Heart left ventricle (tissue), 16 donors: ENCODE data around the gene TBC1D21. TPM values are rescaled to one million over a fixed set of nuclear protein-coding genes. Genes with fewer than 3 reads are reported as not detected.
A peak's percentile ranks its signal among the peaks of the same experiment; 100 is the strongest.

Source experiments
- ATAC-seq, 4 donors: fragments of 200-7000 bp; cut with Tn5 transposase; one replicate each; pipeline ENCODE4 v1.9.1; 2020 to 2022; ENCODE audit warnings: moderate library complexity in 4 of 4, mild to moderate bottlenecking in 3 of 4, moderate number of reproducible peaks in 1 of 4
- DNase-seq, 5 donors: peaks; one replicate each; pipeline ENCODE4 v3.0.0-alpha.2; 2020
- H3K27ac ChIP-seq, 12 donors: fragments of 200-600 bp; sonication (generic) in 4 of 12; one replicate each; pipeline versions ENCODE4 v1.5.0 to v1.8.0; 2016 to 2022; ENCODE audit warnings: mild to moderate bottlenecking in 2 of 12
- H3K27me3 ChIP-seq, 9 donors: fragments of 200-600 bp; sonication (generic) in 2 of 9; one replicate each; pipeline versions ENCODE4 v1.5.1 to v1.8.0; 2016 to 2022; ENCODE audit warnings: mild to moderate bottlenecking in 3 of 9
- H3K36me3 ChIP-seq, 9 donors: fragments of 200-600 bp; sonication (generic) in 2 of 9; one replicate each; pipeline versions ENCODE4 v1.5.0 to v1.8.0; 2018 to 2022; ENCODE audit warnings: mild to moderate bottlenecking in 2 of 9
- H3K4me1 ChIP-seq, 12 donors: fragments of 200-600 bp; sonication (generic) in 4 of 12; one replicate each; pipeline versions ENCODE4 v1.5.0 to v1.8.0; 2016 to 2022; ENCODE audit warnings: mild to moderate bottlenecking in 3 of 12
- H3K4me3 ChIP-seq, 12 donors: fragments of 200-600 bp; sonication (generic) in 4 of 12; one replicate each; pipeline versions ENCODE4 v1.5.0 to v1.8.0; 2017 to 2022; ENCODE audit warnings: mild to moderate bottlenecking in 9 of 12, moderate library complexity in 4 of 12
- H3K9me3 ChIP-seq, 12 donors: fragments of 200-600 bp; sonication (generic) in 4 of 12; one replicate each; pipeline versions ENCODE4 v1.5.0 to v1.8.0; 2016 to 2022; ENCODE audit warnings: mild to moderate bottlenecking in 1 of 12
- CTCF ChIP-seq, 12 donors: fragments of 200-600 bp; sonication (generic) in 4 of 12; IDR thresholded peaks; one replicate each; pipeline versions ENCODE4 v1.5.0 to v1.8.0; 2018 to 2022; ENCODE audit warnings: antibody characterized with exemption in 12 of 12, mild to moderate bottlenecking in 5 of 12
- POLR2A ChIP-seq, 2 donors: fragments of 450-650 bp; IDR thresholded peaks; one replicate each; pipeline ENCODE4 v1.6.1; 2017; ENCODE audit warnings: antibody characterized with exemption in 2 of 2, mild to moderate bottlenecking in 2 of 2, moderate library complexity in 2 of 2
- WGBS, 4 donors: extraction: QIAGEN DNeasy Blood & Tissue Kit in 2 of 4; methylation state at CpG; one replicate each; pipeline versions ENCODE4 v1.1.5 to v1.1.7; 2013 to 2018; 5-methylcytosine and 5-hydroxymethylcytosine counted together
- intact Hi-C, 10 donors: fragments of 100-400 bp; cut with DNase I; formaldehyde crosslinking; loops; one replicate each; pipeline versions ENCODE4 v1.11.1 to v1.14.2; 2022
- polyA plus RNA-seq, 2 donors: library from polyadenylated mRNA; stranded (reverse); fragments of 200-250 nt; gene quantifications; one replicate each; pipeline ENCODE4 v1.2.3, GENCODE V29; 2013
- total RNA-seq, 9 donors: library from RNA; depleted of rRNA in 2 of 9; stranded (reverse); fragments of >200 nt in 2 of 9; fragmentation: NEBNext Ultra II Directional in 3 of 9; extraction: Animal tissue kit (Norgen Biotek cat#: 25700) in 3 of 9; gene quantifications; one replicate each; pipeline versions ENCODE4 v1.1.0 to v1.2.4, GENCODE V29; 2016 to 2023
- donor health status: ischemic (EF 13 %, LVEDD 7.1; RV severe dilation, severe dysfunction).
- donor health status: healthy with polysubstance abuse.
- donor health status: DM: no; HTN: yes; CAD: no.
- donor health status: DM: no; HTN: no; CAD: no.
- donor health status: ischemic (EF 25% LVEDD 6.9; RV normal size, moderate dysfunction).
- donor health status: ischemic (EF 25% LVEDD 5.7; RV mildly dilated, moderate dysfunction).
- donor health status: healthy.
- donor health status: DM: yes; HTN: yes; CAD: no.
- donor health status: ischemic (EF 35%, LVEDD 5.7; RV mildly dilated, moderate dysfunction).
- donor health status: nonischemic (EF 11% LVEDD 7.7; RV severe dilation, severe dysfunction).
- donor health status: DM: yes; HTN: yes; CAD: no.
- donor health status: PGD.
- donor health status: ischemic (EF 29% LVEDD 5.4; RV normal size, mild dysfunction).
- donor health status: nonischemic (EF 23%, LVEDD 6.1; RV moderate dilation, normal function).

The TBC1D21 gene
- total and polyA plus RNA-seq, 11 donors = not detected

- intact Hi-C loops = no loop called here
- ATAC-seq = peak; percentile 24 to 64 (median 57)
- peak within 1 kb of the TSS; percentile 56 to 88 (median 66) for H3K4me3 ChIP-seq
- H3K27me3 ChIP-seq = peaks cover 0 to 19% (median 0%) of the 10 kb centered on the region in 9 donors
- H3K36me3 ChIP-seq = no peaks in the 10 kb centered on the region
- no peaks in the 10 kb centered on the region for H3K9me3 ChIP-seq
- H3K27ac ChIP-seq = peak within 1 kb of the TSS; percentile 79 to 97 (median 92)
- 1 to 6% (median 5%) methylated on average over 25 to 47 of the region's 47 CpGs for WGBS, 4 donors
- peak; percentile 78 to 89 (median 88) for DNase-seq
- TF ChIP-seq CTCF (IDR thresholded peaks at IDR 0.05) = no peak
- TF ChIP-seq POLR2A (IDR thresholded peaks at IDR 0.05) = peak in 1 of 2 donors; percentile 80
- H3K4me1 ChIP-seq = peaks cover 29 to 93% (median 73%) of the 10 kb centered on the region in 12 donors
These were observed 53.0 kb downstream of the TBC1D21 start, which contains the start of gene LOXL1 for GRCh38 chr15:73926219-73927002. LOXL1 (plus strand) TSS chr15:73926462; CDS start chr15:73926784, 322 bp downstream.

- H3K4me3 ChIP-seq = peak overlapping the region; percentile 56 to 88 (median 66)
- peak overlapping the region; percentile 79 to 97 (median 92) for H3K27ac ChIP-seq
- no peaks in the 10 kb centered on the region for H3K9me3 ChIP-seq
- 1 to 20% (median 3%) methylated on average over 4 to 65 of the region's 65 CpGs for WGBS, 4 donors
- peak in 2 of 4 donors; percentile 31 to 35 for ATAC-seq
- H3K4me1 ChIP-seq = peaks cover 26 to 87% (median 69%) of the 10 kb centered on the region in 12 donors
- intact Hi-C loops = no loop called here
- peak in 4 of 5 donors; percentile 69 to 90 (median 82) for DNase-seq
- peaks cover 0 to 19% (median 0%) of the 10 kb centered on the region in 9 donors for H3K27me3 ChIP-seq
- TF ChIP-seq POLR2A (IDR thresholded peaks at IDR 0.05) (no peak), CTCF (IDR thresholded peaks at IDR 0.05) (no peak)
- peaks cover 0 to 1% (median 0%) of the 10 kb centered on the region in 9 donors for H3K36me3 ChIP-seq
These were observed 53.7 kb downstream of the TBC1D21 start for GRCh38 chr15:73927003-73927475.

- Histone ChIP-seq H3K9me3 (no peaks in the 10 kb centered on the region), H3K27ac (peak overlapping the region; percentile 79 to 97 (median 92)), H3K4me1 (peaks cover 20 to 86% (median 64%) of the 10 kb centered on the region in 12 donors), H3K4me3 (peak overlapping the region; percentile 56 to 88 (median 66)), H3K27me3 (peaks cover 0 to 19% (median 0%) of the 10 kb centered on the region in 9 donors), H3K36me3 (peaks cover 0 to 3% (median 0%) of the 10 kb centered on the region in 9 donors)
- DNase-seq = peak; percentile 58 to 85 (median 71)
- ATAC-seq = peak in 3 of 4 donors; percentile 25 to 57 (median 39)
- intact Hi-C loops = no loop called here
- TF ChIP-seq CTCF (IDR thresholded peaks at IDR 0.05) (peak; percentile 18 to 69 (median 54)), POLR2A (IDR thresholded peaks at IDR 0.05) (no peak)
- WGBS, 4 donors = 2 to 5% (median 2%) methylated on average over 31 to 78 of the region's 78 CpGs
These were observed 54.3 kb downstream of the TBC1D21 start for GRCh38 chr15:73927476-73928240.
